ENCODE data around the gene DGCR6L. TPM values are rescaled to one million over a fixed set of nuclear protein-coding genes. Genes with fewer than 3 reads are reported as not detected.
A peak's percentile ranks its signal among the peaks of the same experiment; 100 is the strongest.
"Not testable (repeated sequence)": the region's sequence is repeated elsewhere in the genome, so short reads cannot be mapped to it uniquely, and the experiment has no call there.

The DGCR6L gene
- total and polyA plus RNA-seq, 2 of the 4 experiments (the other 2 are of a cell fraction): 65.4 to 80.4 TPM

GRCh38 chr22:20312396-20313191 lies 7.3 kb downstream of the DGCR6L start:
- Histone ChIP-seq H3K23ac (ENCODE audit: low read depth, low read length) (no peak overlapping the region), H2AFZ (replicated peaks; ENCODE audit: low read length, poor library complexity) (no peak overlapping the region), H3K9me1 (ENCODE audit: insufficient read depth, low read length) (peaks cover 4% of the 10 kb centered on the region; the same call in 1 of the 2 replicates), H3K56ac (ENCODE audit: extremely low read depth, insufficient read depth, low read length) (no peak overlapping the region), H3K14ac (replicated peaks; ENCODE audit: low read depth, low read length) (no peak overlapping the region), H3K4me1 (ENCODE audit: control insufficient read depth, insufficient read depth, low read length) (peaks cover 12% of the 10 kb centered on the region), H3K27ac (ENCODE audit: insufficient read depth, low read length) (no peak overlapping the region), H3K79me1 (ENCODE audit: low read depth in 1 of 2, low read length in 2 of 2) (peaks cover 0 to 10% of the 10 kb centered on the region in 2 experiments), H4K20me1 (ENCODE audit: insufficient read depth, low read length) (peaks cover 11% of the 10 kb centered on the region; the same call in 1 of the 2 replicates), H2BK5ac (ENCODE audit: low read depth, low read length, poor library complexity, severe bottlenecking) (no peak overlapping the region), H2BK120ac (ENCODE audit: low read depth, low read length) (no peak overlapping the region), H3K27me3 (ENCODE audit: control insufficient read depth, insufficient read depth, low read length) (no peaks in the 10 kb centered on the region), H3K4ac (ENCODE audit: low read depth, low read length) (no peak overlapping the region), H4K8ac (ENCODE audit: low read depth in 2 of 2, low read length in 2 of 2) (no peak overlapping the region), H3K9ac (ENCODE audit: low read depth, low read length) (no peak overlapping the region), H4K91ac (ENCODE audit: insufficient read depth, low read depth, low read length) (no peak overlapping the region), H3K18ac (ENCODE audit: low read depth, low read length) (no peak overlapping the region), H4K5ac (ENCODE audit: low read depth, low read length) (no peak overlapping the region), H3K4me2 (ENCODE audit: low read depth, low read length) (no peak overlapping the region), H2AK5ac (ENCODE audit: low read depth, low read length) (no peak overlapping the region), H2AK9ac (replicated peaks; ENCODE audit: low read depth, low read length, poor library complexity) (no peak overlapping the region), H2BK20ac (ENCODE audit: low read depth, low read length) (no peak overlapping the region), H3K4me3 (ENCODE audit: insufficient read depth, low read depth, low read length) (no peak overlapping the region), H2BK15ac (ENCODE audit: low read depth, low read length) (no peak overlapping the region), H3K36me3 (ENCODE audit: control insufficient read depth, insufficient read depth, low read length) (peaks cover 2% of the 10 kb centered on the region; the same call in 1 of the 2 replicates), H3K9me3 (ENCODE audit: control insufficient read depth, insufficient read depth, low read length) (no peaks in the 10 kb centered on the region)
- ChIA-PET CTCF (no interaction called here), POLR2A (ENCODE audit: unreplicated experiment) (no interaction called here)
- ATAC-seq (ENCODE audit: low read depth) (no peak), DNase-seq (no peak)
- dilution Hi-C loops (cut with HindIII; ENCODE audit: low sequenced_read_pairs, unreplicated experiment): no loop called here
- in situ Hi-C loops (cut with MboI; ENCODE audit: low sequenced_read_pairs): no loop called here
- 98% methylated on average over 10 of the region's 14 CpGs; no CpG with 5 or more reads in 1 of the 2 experiments for WGBS, 2 experiments (ENCODE audit: extremely low coverage in 2 of 2, insufficient read length in 1 of 2)
- intact Hi-C loops (cut with micrococcal nuclease): no loop called here
- no peak for TF ChIP-seq MAFK (IDR thresholded peaks at IDR 0.05; ENCODE audit: low read depth, low read length)
- BruUV-seq (replicated peaks): no TSS peak

- H2AFZ ChIP-seq (replicated peaks; ENCODE audit: low read length, poor library complexity); H3K27me3 ChIP-seq (ENCODE audit: control insufficient read depth, insufficient read depth, low read length); H3K4me3 ChIP-seq (ENCODE audit: insufficient read depth, low read depth, low read length); H2BK5ac ChIP-seq (ENCODE audit: low read depth, low read length, poor library complexity, severe bottlenecking); H3K4me1 ChIP-seq (ENCODE audit: control insufficient read depth, insufficient read depth, low read length); H4K5ac ChIP-seq (ENCODE audit: low read depth, low read length); H2AK9ac ChIP-seq (replicated peaks; ENCODE audit: low read depth, low read length, poor library complexity); H3K9ac ChIP-seq (ENCODE audit: low read depth, low read length); H3K79me1 ChIP-seq (ENCODE audit: low read depth in 1 of 2, low read length in 2 of 2); H3K56ac ChIP-seq (ENCODE audit: extremely low read depth, insufficient read depth, low read length); H3K36me3 ChIP-seq (ENCODE audit: control insufficient read depth, insufficient read depth, low read length); CTCF ChIA-PET; H3K27ac ChIP-seq (ENCODE audit: insufficient read depth, low read length); ATAC-seq (ENCODE audit: low read depth); in situ Hi-C loops (cut with MboI; ENCODE audit: low sequenced_read_pairs); H3K9me1 ChIP-seq (ENCODE audit: insufficient read depth, low read length); H3K14ac ChIP-seq (replicated peaks; ENCODE audit: low read depth, low read length); H4K20me1 ChIP-seq (ENCODE audit: insufficient read depth, low read length); H3K18ac ChIP-seq (ENCODE audit: low read depth, low read length); dilution Hi-C loops (cut with HindIII; ENCODE audit: low sequenced_read_pairs, unreplicated experiment); H2BK15ac ChIP-seq (ENCODE audit: low read depth, low read length); intact Hi-C loops (cut with micrococcal nuclease); H3K23ac ChIP-seq (ENCODE audit: low read depth, low read length); BruUV-seq (replicated peaks); H3K9me3 ChIP-seq (ENCODE audit: control insufficient read depth, insufficient read depth, low read length); H2BK120ac ChIP-seq (ENCODE audit: low read depth, low read length); H2BK20ac ChIP-seq (ENCODE audit: low read depth, low read length); DNase-seq; H4K8ac ChIP-seq (ENCODE audit: low read depth in 2 of 2, low read length in 2 of 2); H3K4me2 ChIP-seq (ENCODE audit: low read depth, low read length): not testable (repeated sequence)
- 91% methylated on average over 7 of the region's 20 CpGs; no CpG with 5 or more reads in 1 of the 2 experiments for WGBS, 2 experiments (ENCODE audit: extremely low coverage in 2 of 2, insufficient read length in 1 of 2)
- Histone ChIP-seq H3K4ac (ENCODE audit: low read depth, low read length) (peak overlapping the region; percentile 27; the same call in 1 of the 2 replicates), H2AK5ac (ENCODE audit: low read depth, low read length) (0 out of 2 replicates have a peak overlapping the region, but pooled peaks have one; percentile 4), H4K91ac (ENCODE audit: insufficient read depth, low read depth, low read length) (peak overlapping the region; percentile 55; the same call in 1 of the 2 replicates)
- POLR2A ChIA-PET (ENCODE audit: unreplicated experiment): interaction anchor here (1.1 kb wide), 1 partner anchor 8 kb away, joined by 6 read pairs; the partner anchor contains the start of gene DGCR6L
Observed at GRCh38 chr22:20311249-20312062, 8.4 kb downstream of the DGCR6L start.
